IMR-90 (cell line): Measurements from ENCODE around the gene TSEN54. TPM values are rescaled to one million over a fixed set of nuclear protein-coding genes. Genes with fewer than 3 reads are reported as not detected.

Experiments
- ATAC-seq: fragments of 200-7000 bp; cut with Tn5 transposase; 2 replicates; pipeline ENCODE4 v1.9.1; 2020; ENCODE audit warnings: low read depth, mild to moderate bottlenecking, moderate library complexity
- BruUV-seq: library from RNA; stranded (reverse); fragments of 400-500 nt; replicated peaks from 2 replicates; lab custom pipeline; 2021; lab: Mats Ljungman, UMichigan
- CTCF ChIA-PET: fragments of 300-600 bp; formaldehyde crosslinking; extraction: SDS; loops from one replicate; lab custom pipeline; 2021; ENCODE audit warnings: antibody characterized with exemption; lab: Yijun Ruan, JAX
- POLR2A ChIA-PET: fragments of 300-600 bp; sonication (Branson Sonifier 250); formaldehyde crosslinking; loops from one replicate; lab custom pipeline; 2022; ENCODE audit warnings: antibody characterized with exemption; ENCODE audit not compliant: unreplicated experiment; lab: Charles Lee
- DNase-seq: peaks from one replicate; pipeline ENCODE4 v3.0.0; 2013
- H2AFZ ChIP-seq: replicated peaks from 2 replicates; pipeline ENCODE3; 2013; ENCODE audit warnings: low read length, mild to moderate bottlenecking; ENCODE audit not compliant: poor library complexity
- H2AK5ac ChIP-seq: 2 replicates; pipeline ENCODE4 v1.6.1; 2013; ENCODE audit warnings: low read depth, low read length, inconsistent platforms
- H2AK9ac ChIP-seq: replicated peaks from 2 replicates; pipeline ENCODE3; 2013; ENCODE audit warnings: mild to moderate bottlenecking, low read depth, low read length, moderate library complexity; ENCODE audit not compliant: poor library complexity
- H2BK120ac ChIP-seq: 2 replicates; pipeline ENCODE4 v1.6.1; 2013; ENCODE audit warnings: low read depth, low read length, inconsistent platforms
- H2BK15ac ChIP-seq: 3 replicates; pipeline ENCODE4 v1.6.1; 2013; ENCODE audit warnings: low read depth, low read length, inconsistent platforms
- H2BK20ac ChIP-seq: 2 replicates; pipeline ENCODE4 v1.6.1; 2013; ENCODE audit warnings: low read depth, mild to moderate bottlenecking, inconsistent platforms, low read length, moderate library complexity
- H2BK5ac ChIP-seq: 2 replicates; pipeline ENCODE4 v1.6.1; 2013; ENCODE audit warnings: mild to moderate bottlenecking, low read depth, low read length, inconsistent platforms; ENCODE audit not compliant: poor library complexity, severe bottlenecking
- H3K14ac ChIP-seq: replicated peaks from 2 replicates; pipeline ENCODE4 v1.6.1; 2013; ENCODE audit warnings: low read depth, low read length, inconsistent platforms
- H3K18ac ChIP-seq: 2 replicates; pipeline ENCODE4 v1.6.1; 2013; ENCODE audit warnings: low read depth, low read length, control low read depth
- H3K23ac ChIP-seq: 2 replicates; pipeline ENCODE4 v1.6.1; 2013; ENCODE audit warnings: low read depth, low read length, inconsistent platforms
- H3K27ac ChIP-seq: 2 replicates; pipeline ENCODE4 v1.5.1; 2013; ENCODE audit warnings: mild to moderate bottlenecking, control low read depth, low read length; ENCODE audit not compliant: insufficient read depth
- H3K27me3 ChIP-seq: 2 replicates; pipeline ENCODE4 v1.6.1; 2013; ENCODE audit warnings: low read length; ENCODE audit not compliant: control insufficient read depth, insufficient read depth
- H3K36me3 ChIP-seq: 2 replicates; pipeline ENCODE4 v1.6.1; 2013; ENCODE audit warnings: low read length, mixed read lengths; ENCODE audit not compliant: control insufficient read depth, insufficient read depth
- H3K4ac ChIP-seq: 2 replicates; pipeline ENCODE4 v1.6.1; 2013; ENCODE audit warnings: low read depth, low read length, inconsistent platforms
- H3K4me1 ChIP-seq: 2 replicates; pipeline ENCODE4 v1.6.1; 2013; ENCODE audit warnings: low read length, mixed read lengths; ENCODE audit not compliant: control insufficient read depth, insufficient read depth
- H3K4me2 ChIP-seq: 2 replicates; pipeline ENCODE4 v1.6.1; 2013; ENCODE audit warnings: low read depth, mild to moderate bottlenecking, control low read depth, low read length, moderate library complexity
- H3K4me3 ChIP-seq: 2 replicates; pipeline ENCODE4 v1.5.1; 2013; ENCODE audit warnings: low read depth, mild to moderate bottlenecking, control low read depth, low read length, moderate library complexity; ENCODE audit not compliant: insufficient read depth
- H3K56ac ChIP-seq: 2 replicates; pipeline ENCODE4 v1.6.1; 2013; ENCODE audit warnings: low read length, inconsistent platforms; ENCODE audit not compliant: insufficient read depth; ENCODE audit errors: extremely low read depth
- H3K79me1 ChIP-seq, 2 experiments: 2 replicates each; pipeline ENCODE4 v1.6.1; 2013; ENCODE audit warnings: low read length in 2 of 2, inconsistent platforms in 1 of 2, low read depth in 1 of 2
- H3K9ac ChIP-seq: 2 replicates; pipeline ENCODE4 v1.6.1; 2013; ENCODE audit warnings: low read depth, low read length, control low read depth
- H3K9me1 ChIP-seq: 2 replicates; pipeline ENCODE4 v1.6.1; 2013; ENCODE audit warnings: low read length, inconsistent platforms; ENCODE audit not compliant: insufficient read depth
- H3K9me3 ChIP-seq: 2 replicates; pipeline ENCODE4 v1.6.1; 2013; ENCODE audit warnings: low read length; ENCODE audit not compliant: control insufficient read depth, insufficient read depth
- H4K20me1 ChIP-seq: 2 replicates; pipeline ENCODE4 v1.6.1; 2013; ENCODE audit warnings: low read length, inconsistent platforms; ENCODE audit not compliant: insufficient read depth
- H4K5ac ChIP-seq: 2 replicates; pipeline ENCODE4 v1.6.1; 2013; ENCODE audit warnings: mild to moderate bottlenecking, low read depth, low read length, control low read depth
- H4K8ac ChIP-seq, 2 experiments: 2 replicates each; pipeline ENCODE4 v1.6.1; 2013; ENCODE audit warnings: low read depth in 2 of 2, low read length in 2 of 2, control low read depth in 1 of 2, inconsistent platforms in 1 of 2
- H4K91ac ChIP-seq: 2 replicates; pipeline ENCODE4 v1.6.1; 2013; ENCODE audit warnings: low read depth, low read length, inconsistent platforms; ENCODE audit not compliant: insufficient read depth
- CEBPB ChIP-seq: IDR thresholded peaks from 2 replicates; pipeline ENCODE4 v1.6.1; 2012; ENCODE audit warnings: low read depth, low read length, improper control_type of control experiment
- CHD1 ChIP-seq: IDR thresholded peaks from 2 replicates; pipeline ENCODE4 v1.6.1; 2012; ENCODE audit warnings: low read depth, low read length, improper control_type of control experiment
- ELK1 ChIP-seq: fragments of 150-350 bp; IDR thresholded peaks from 2 replicates; pipeline ENCODE4 v1.6.1; 2016; ENCODE audit warnings: low read depth, mild to moderate bottlenecking, low read length, moderate library complexity, borderline replicate concordance
- FOS ChIP-seq: fragments of 150-350 bp; IDR thresholded peaks from 2 replicates; pipeline ENCODE4 v1.6.1; 2016; ENCODE audit warnings: low read depth, low read length
- NFE2L2 ChIP-seq: fragments of 150-350 bp; IDR thresholded peaks from 2 replicates; pipeline ENCODE4 v1.6.1; 2016; ENCODE audit warnings: low read depth, mild to moderate bottlenecking, low read length
- POLR2A ChIP-seq: IDR thresholded peaks from 2 replicates; pipeline ENCODE4 v1.6.1; 2012; ENCODE audit warnings: mild to moderate bottlenecking, low read depth, low read length
- RCOR1 ChIP-seq: IDR thresholded peaks from 2 replicates; pipeline ENCODE4 v1.6.1; 2012; ENCODE audit warnings: mild to moderate bottlenecking, low read length, improper control_type of control experiment; ENCODE audit not compliant: insufficient replicate concordance
- RFX5 ChIP-seq: IDR thresholded peaks from 2 replicates; pipeline ENCODE4 v1.8.0; 2012; ENCODE audit warnings: low read depth, mild to moderate bottlenecking, low read length, moderate library complexity
- SMC3 ChIP-seq: fragments of 150-350 bp; IDR thresholded peaks from 2 replicates; pipeline ENCODE4 v1.6.1; 2016; ENCODE audit warnings: low read depth, mild to moderate bottlenecking, antibody characterized with exemption, low read length, moderate library complexity
- WGBS, 2 experiments: methylation state at CpG; one replicate each; pipeline versions ENCODE4 v1.1.5 to v1.1.7; 2013; ENCODE audit warnings: missing lambda C conversion rate in 2 of 2; ENCODE audit not compliant: insufficient read length in 1 of 2; ENCODE audit errors: extremely low coverage in 2 of 2; 5-methylcytosine and 5-hydroxymethylcytosine counted together
- dilution Hi-C: fragments of 300-500 bp; cut with HindIII; formaldehyde crosslinking; loops from one replicate; pipeline ENCODE4 v1.14.3; 2018; ENCODE audit warnings: low sequenced_read_pairs; ENCODE audit not compliant: unreplicated experiment
- in situ Hi-C: fragments of 300-500 bp; cut with MboI; formaldehyde crosslinking; loops from 3 replicates; pipeline ENCODE4 v1.14.3; 2019; ENCODE audit warnings: low sequenced_read_pairs, inconsistent platforms, mixed read lengths
- intact Hi-C: fragments of 100-400 bp; cut with micrococcal nuclease; formaldehyde crosslinking; loops from 2 replicates; pipeline ENCODE4 v1.10.0; 2022
- polyA plus RNA-seq, 3 experiments: library from polyadenylated mRNA; depleted of rRNA; stranded (reverse); fragments of >200 nt; gene quantifications; 2 replicates each; pipeline ENCODE4 v1.2.3, GENCODE V29; 2012; ENCODE audit warnings: low replicate concordance in 1 of 3
- total RNA-seq: library from RNA; depleted of rRNA; stranded (reverse); fragments of >200 nt; gene quantifications from 2 replicates; pipeline ENCODE4 v1.2.3, GENCODE V29; 2012

TSEN54 gene
- total and polyA plus RNA-seq, 2 of the 4 experiments (the other 2 are of a cell fraction): 7.2 to 14.9 TPM

- Histone ChIP-seq H2BK5ac (no peak overlapping the region), H3K9ac (no peak overlapping the region), H4K5ac (no peak overlapping the region), H2BK120ac (no peak overlapping the region), H3K23ac (no peak overlapping the region), H3K18ac (no peak overlapping the region), H3K56ac (no peak overlapping the region), H3K4me1 (no peaks in the 10 kb centered on the region), H3K27ac (no peak overlapping the region), H2BK20ac (no peak overlapping the region), H4K91ac (no peak overlapping the region), H3K9me1 (peaks cover 5% of the 10 kb centered on the region), H3K4me2 (no peak overlapping the region), H3K36me3 (peaks cover 17% of the 10 kb centered on the region), H3K14ac (0 out of 2 replicates have a peak overlapping the region, but pooled peaks have one; percentile 25), H2AK9ac (no peak overlapping the region), H2AFZ (no peak overlapping the region), H2AK5ac (no peak overlapping the region), H2BK15ac (no peak overlapping the region), H3K4me3 (no peak overlapping the region), H3K9me3 (no peaks in the 10 kb centered on the region), H4K8ac (no peak overlapping the region), H3K79me1 (peaks cover 14 to 42% of the 10 kb centered on the region in 2 experiments), H3K4ac (no peak overlapping the region; the same call in 1 of the 2 replicates), H3K27me3 (no peaks in the 10 kb centered on the region), H4K20me1 (peaks cover 4% of the 10 kb centered on the region; the same call in 1 of the 2 replicates)
- DNase-seq (no peak), ATAC-seq (no peak)
- dilution Hi-C loops (no loop called here), intact Hi-C loops (loop anchor here (5.0 kb wide), 1 partner anchor 36 kb away; no protein-coding TSS in a partner anchor), in situ Hi-C loops (no loop called here)
- no peak for TF ChIP-seq SMC3
- TF ChIP-seq CEBPB: no peak
- no peak for TF ChIP-seq ELK1
- no peak for TF ChIP-seq NFE2L2
- TF ChIP-seq FOS: no peak
- TF ChIP-seq RFX5: no peak
- TF ChIP-seq CHD1: no peak
- no peak for TF ChIP-seq POLR2A
- TF ChIP-seq RCOR1: no peak
- 21% methylated on average over 2 of the region's 8 CpGs; no CpG with 5 or more reads in 1 of the 2 experiments for WGBS, 2 experiments
- ChIA-PET POLR2A (no interaction called here), CTCF (interaction anchor here (0.6 kb wide), 1 partner anchor 12 kb away, joined by 3 read pairs; the partner anchor contains the start of gene TMEM94)
- BruUV-seq: no TSS peak
These were observed 48.0 kb upstream of the TSEN54 start for GRCh38 chr17:75468291-75468754.
